WERI-Rb-1 (cell line): ENCODE results near the gene AK4.
"Not testable (repeated sequence)": the region's sequence is repeated elsewhere in the genome, so short reads cannot be mapped to it uniquely, and the experiment has no call there.

Source experiments
- DNase-seq: peaks from one replicate; pipeline ENCODE4 v3.0.0-alpha.2; 2020
- H3K27ac ChIP-seq: fragments of 250-450 bp; sonication (Bioruptor Pico); 2 replicates; pipeline ENCODE4 v1.5.1; 2020; ENCODE audit warnings: mild to moderate bottlenecking, moderate library complexity
- H3K27me3 ChIP-seq: fragments of 250-450 bp; sonication (Bioruptor Pico); 2 replicates; pipeline ENCODE4 v1.5.1; 2021; ENCODE audit warnings: mild to moderate bottlenecking, low read depth, moderate library complexity; ENCODE audit not compliant: insufficient read depth, severe bottlenecking
- H3K36me3 ChIP-seq: fragments of 250-450 bp; sonication (Bioruptor Pico); 2 replicates; pipeline ENCODE4 v1.5.1; 2020; ENCODE audit warnings: mild to moderate bottlenecking, moderate library complexity
- H3K4me3 ChIP-seq: 2 replicates; pipeline ENCODE4 v1.5.1; 2011; ENCODE audit warnings: low read depth, mild to moderate bottlenecking, control low read depth, low read length
- H3K9me3 ChIP-seq: fragments of 250-450 bp; sonication (Bioruptor Pico); 2 replicates; pipeline ENCODE4 v1.5.1; 2021; ENCODE audit warnings: mild to moderate bottlenecking, moderate library complexity; ENCODE audit not compliant: severe bottlenecking
- TF ChIP-seq, protein P1 (sequence below): IDR thresholded peaks from 2 replicates; pipeline ENCODE4 v1.5.1; 2011; ENCODE audit warnings: low read depth, mild to moderate bottlenecking, control low read depth, inconsistent platforms, low read length

AK4 gene

DNA sequence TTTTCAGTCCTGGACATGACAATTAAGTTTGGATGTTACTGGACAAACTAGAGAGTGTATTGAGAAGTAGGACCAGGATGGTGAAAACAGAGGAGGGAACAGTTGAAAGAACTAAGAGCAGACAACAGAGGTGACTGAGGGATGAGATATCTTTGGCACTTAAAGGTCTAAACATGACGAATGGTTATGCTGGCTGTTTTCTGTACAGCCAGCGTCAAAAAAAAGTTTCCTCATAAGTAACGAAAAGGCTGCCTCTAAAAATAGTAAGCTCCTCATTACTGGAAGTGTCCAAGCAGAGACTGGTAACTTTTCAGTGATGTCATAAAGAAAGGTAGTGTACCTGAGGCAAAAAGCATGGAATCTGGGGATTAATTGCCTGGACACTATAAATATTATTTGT, 35.2 kb upstream of the AK4 start:
- H3K9me3 ChIP-seq: no peaks in the 10 kb centered on the region

DNA sequence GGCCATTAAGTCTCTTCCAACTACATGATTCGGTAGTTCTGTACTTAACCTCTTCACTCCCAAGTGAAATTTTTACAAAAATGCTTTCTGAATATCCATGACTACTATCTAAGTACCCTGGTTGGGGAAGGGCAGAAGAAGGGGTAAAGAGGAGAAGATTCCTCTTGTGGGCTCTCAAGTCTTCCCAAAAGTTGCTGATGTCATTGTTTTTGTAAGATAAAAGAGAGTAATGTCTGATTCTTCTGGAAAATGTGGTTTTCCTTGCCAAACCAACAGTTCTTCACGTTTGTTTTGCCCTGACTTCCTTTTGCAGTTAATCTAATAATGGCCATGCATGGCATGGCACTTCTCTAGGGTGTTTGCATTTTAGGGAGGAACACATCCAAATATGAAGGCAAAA, 34.7 kb upstream of the AK4 start:
- no peaks in the 10 kb centered on the region for H3K27me3 ChIP-seq
- no peaks in the 10 kb centered on the region for H3K36me3 ChIP-seq
- no peak for DNase-seq
- no peak overlapping the region for H3K27ac ChIP-seq
- H3K9me3 ChIP-seq: no peaks in the 10 kb centered on the region
- TF ChIP-seq, protein P1, sequence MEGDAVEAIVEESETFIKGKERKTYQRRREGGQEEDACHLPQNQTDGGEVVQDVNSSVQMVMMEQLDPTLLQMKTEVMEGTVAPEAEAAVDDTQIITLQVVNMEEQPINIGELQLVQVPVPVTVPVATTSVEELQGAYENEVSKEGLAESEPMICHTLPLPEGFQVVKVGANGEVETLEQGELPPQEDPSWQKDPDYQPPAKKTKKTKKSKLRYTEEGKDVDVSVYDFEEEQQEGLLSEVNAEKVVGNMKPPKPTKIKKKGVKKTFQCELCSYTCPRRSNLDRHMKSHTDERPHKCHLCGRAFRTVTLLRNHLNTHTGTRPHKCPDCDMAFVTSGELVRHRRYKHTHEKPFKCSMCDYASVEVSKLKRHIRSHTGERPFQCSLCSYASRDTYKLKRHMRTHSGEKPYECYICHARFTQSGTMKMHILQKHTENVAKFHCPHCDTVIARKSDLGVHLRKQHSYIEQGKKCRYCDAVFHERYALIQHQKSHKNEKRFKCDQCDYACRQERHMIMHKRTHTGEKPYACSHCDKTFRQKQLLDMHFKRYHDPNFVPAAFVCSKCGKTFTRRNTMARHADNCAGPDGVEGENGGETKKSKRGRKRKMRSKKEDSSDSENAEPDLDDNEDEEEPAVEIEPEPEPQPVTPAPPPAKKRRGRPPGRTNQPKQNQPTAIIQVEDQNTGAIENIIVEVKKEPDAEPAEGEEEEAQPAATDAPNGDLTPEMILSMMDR: no peak
- no peak overlapping the region for H3K4me3 ChIP-seq

More for the DNA sequence above, 35.2 kb upstream of the AK4 start:
- no peaks in the 10 kb centered on the region for H3K36me3 ChIP-seq
- H3K27ac ChIP-seq: no peak overlapping the region
- DNase-seq: no peak
- H3K27me3 ChIP-seq: no peaks in the 10 kb centered on the region
- no peak overlapping the region for H3K4me3 ChIP-seq
- TF ChIP-seq, protein P1: no peak

DNA sequence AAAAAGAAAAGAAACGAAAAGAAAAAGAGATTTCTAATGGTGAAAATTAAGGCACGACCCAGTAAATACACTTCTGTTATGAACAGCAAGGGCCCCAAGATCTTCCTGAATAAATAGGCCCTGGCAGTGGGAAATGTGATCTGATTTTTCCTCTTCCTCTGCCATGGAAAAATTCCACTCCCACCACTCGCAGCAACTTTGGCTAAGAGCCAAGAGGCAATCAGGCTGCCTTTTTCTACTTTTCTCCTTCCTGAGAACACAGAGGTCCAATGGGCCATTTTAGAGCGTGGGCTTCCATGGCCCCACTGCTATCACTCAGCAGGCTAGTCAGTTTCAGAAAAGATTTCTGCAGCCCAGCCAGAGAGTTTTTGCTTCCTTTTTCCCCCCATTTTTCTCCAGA, 33.7 kb upstream of the AK4 start:
- H3K27me3 ChIP-seq: no peaks in the 10 kb centered on the region
- H3K4me3 ChIP-seq: no peak overlapping the region
- no peak for DNase-seq
- H3K27ac ChIP-seq: no peak overlapping the region
- no peaks in the 10 kb centered on the region for H3K9me3 ChIP-seq
- H3K36me3 ChIP-seq: no peaks in the 10 kb centered on the region
- TF ChIP-seq, protein P1: no peak

DNA sequence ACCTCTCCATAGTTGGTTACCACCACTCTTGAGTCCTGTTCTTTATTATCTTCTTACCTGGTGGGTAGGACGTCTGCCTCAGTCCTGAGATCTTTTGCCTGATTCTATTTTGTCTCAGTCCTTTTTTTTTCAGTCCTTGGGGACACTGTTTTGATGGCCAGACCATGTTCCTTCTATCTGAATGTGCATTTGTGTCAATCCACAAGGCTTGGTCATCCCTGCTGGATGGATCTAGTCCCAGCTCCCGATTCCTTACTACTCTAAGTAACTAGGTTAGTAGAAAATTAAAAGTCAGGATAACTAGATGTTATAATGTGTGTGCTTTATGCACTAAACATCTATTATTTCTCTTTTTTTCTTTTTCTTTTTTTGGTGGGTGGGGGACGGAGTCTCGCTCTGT, 28.1 kb upstream of the AK4 start:
- Histone ChIP-seq H3K27me3 (no peaks in the 10 kb centered on the region), H3K4me3 (no peak overlapping the region), H3K9me3 (no peaks in the 10 kb centered on the region), H3K27ac (no peak overlapping the region), H3K36me3 (no peaks in the 10 kb centered on the region)
- TF ChIP-seq, protein P1: no peak
- no peak for DNase-seq

DNA sequence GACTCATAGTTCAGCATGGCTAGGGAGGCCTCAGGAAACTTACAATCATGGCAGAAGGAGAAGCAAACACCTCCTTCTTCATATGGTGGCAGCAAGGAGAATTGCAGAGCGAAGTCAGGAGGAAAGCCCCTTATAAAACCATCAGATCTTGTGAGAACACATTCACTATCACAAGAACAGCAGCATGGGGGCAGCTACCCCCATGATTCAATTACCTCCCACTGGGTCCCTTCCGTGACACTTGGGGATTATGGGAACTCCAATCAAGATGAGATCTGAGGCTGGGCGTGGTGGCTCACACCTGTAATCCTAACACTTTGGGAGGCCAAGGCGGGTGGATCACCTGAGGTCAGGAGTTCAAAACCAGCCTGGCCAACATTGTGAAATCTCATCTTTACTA, 18.9 kb upstream of the AK4 start:
- H3K36me3 ChIP-seq, H3K9me3 ChIP-seq, DNase-seq, H3K27me3 ChIP-seq, H3K4me3 ChIP-seq, H3K27ac ChIP-seq: not testable (repeated sequence)

DNA sequence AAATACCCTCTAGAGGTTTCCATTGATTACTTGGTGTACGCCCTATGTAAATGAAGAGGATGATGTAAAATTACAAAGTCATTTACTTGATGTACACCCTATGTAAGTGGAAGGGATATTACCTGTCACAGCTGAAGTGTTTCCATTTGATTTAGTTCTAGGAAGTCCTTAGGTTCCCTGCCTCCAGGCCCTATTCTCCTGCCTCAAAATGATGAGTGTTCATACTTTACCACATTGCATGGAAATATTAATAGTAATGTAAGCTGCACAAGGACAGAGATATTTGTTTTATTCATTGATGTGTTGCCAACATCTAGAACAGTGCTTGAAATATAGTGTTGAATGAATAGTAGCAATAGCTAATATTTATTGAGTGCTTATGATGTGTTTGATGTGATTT, 9.5 kb upstream of the AK4 start:
- H3K27me3 ChIP-seq: no peaks in the 10 kb centered on the region
- TF ChIP-seq, protein P1: no peak
- H3K9me3 ChIP-seq: no peaks in the 10 kb centered on the region
- H3K36me3 ChIP-seq: no peaks in the 10 kb centered on the region
- DNase-seq: no peak
- no peak overlapping the region for H3K4me3 ChIP-seq
- H3K27ac ChIP-seq: no peak overlapping the region

DNA sequence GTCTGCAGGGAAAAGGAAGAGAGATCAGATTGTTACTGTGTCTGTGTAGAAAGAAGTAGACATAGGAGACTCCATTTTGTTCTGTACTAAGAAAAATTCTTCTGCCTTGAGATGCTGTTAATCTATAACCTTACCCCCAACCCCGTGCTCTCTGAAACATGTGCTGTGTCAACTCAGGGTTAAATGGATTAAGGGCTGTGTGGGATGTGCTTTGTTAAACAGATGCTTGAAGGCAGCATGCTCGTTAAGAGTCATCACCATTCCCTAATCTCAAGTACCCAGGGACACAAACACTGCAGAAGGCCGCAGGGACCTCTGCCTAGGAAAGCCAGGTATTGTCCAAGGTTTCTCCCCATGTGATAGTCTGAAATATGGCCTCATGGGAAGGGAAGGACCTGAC, 8.2 kb upstream of the AK4 start:
- not testable (repeated sequence) for H3K4me3 ChIP-seq, H3K27me3 ChIP-seq, H3K36me3 ChIP-seq, H3K9me3 ChIP-seq
- DNase-seq: peak; percentile 39
- H3K27ac ChIP-seq: peak overlapping the region; percentile 21; the same call in 1 of the 2 replicates
